Measurements from ENCODE around the gene ADAMTS1. TPM values are rescaled to one million over a fixed set of nuclear protein-coding genes. Genes with fewer than 3 reads are reported as not detected.
A peak's percentile ranks its signal among the peaks of the same experiment; 100 is the strongest.

Gene ADAMTS1
- total RNA-seq, 1 donor from 2014 or later = 141 TPM

GRCh38 chr21:26852423-26852822, 7.2 kb upstream of the ADAMTS1 start:
- Histone ChIP-seq H3K79me2 (ENCODE audit: insufficient read depth, low read length) (no peaks in the 10 kb centered on the region), H3K4me2 (ENCODE audit: low read length) (no peak overlapping the region), H3K9ac (ENCODE audit: low read length) (no peak overlapping the region), H4K20me1 (ENCODE audit: insufficient read depth, low read length) (no peaks in the 10 kb centered on the region), H3K36me3 (ENCODE audit: insufficient read depth, low read length) (no peaks in the 10 kb centered on the region), H3K9me3 (ENCODE audit: insufficient read depth, low read depth, low read length) (no peaks in the 10 kb centered on the region), H3K4me1 (ENCODE audit: insufficient read depth, low read length) (no peaks in the 10 kb centered on the region), H3K4me3 (ENCODE audit: insufficient read depth, low read depth, low read length) (no peak overlapping the region), H3K27ac (ENCODE audit: low read depth, low read length) (no peak overlapping the region), H3K27me3 (ENCODE audit: insufficient read depth, low read length) (peaks cover 2% of the 10 kb centered on the region), H2AFZ (ENCODE audit: low read depth, low read length) (no peak overlapping the region)
- Mint-ChIP-seq H3K9me3 (ENCODE audit: unreplicated experiment) (no peaks in the 10 kb centered on the region), H3K27ac (ENCODE audit: unreplicated experiment) (no peak overlapping the region), H3K4me1 (ENCODE audit: low read depth, unreplicated experiment) (peaks cover 4% of the 10 kb centered on the region), H3K36me3 (ENCODE audit: low read depth, unreplicated experiment) (no peaks in the 10 kb centered on the region), H3K27me3 (ENCODE audit: low read depth, unreplicated experiment) (no peaks in the 10 kb centered on the region), H3K4me3 (ENCODE audit: unreplicated experiment) (no peak overlapping the region)
- FAIRE-seq (no peak), DNase-seq (ENCODE audit: low read depth) (no peak)
- TF ChIP-seq CTCF (IDR thresholded peaks at IDR 0.05; ENCODE audit: insufficient read depth, low read depth, low read length) = no peak
- no peak for TF ChIP-seq EZH2 (IDR thresholded peaks at IDR 0.05; ENCODE audit: insufficient read depth, low read length)

- H3K4me1 Mint-ChIP-seq (ENCODE audit: low read depth, unreplicated experiment) = peaks cover 6% of the 10 kb centered on the region
- TF ChIP-seq EZH2 (IDR thresholded peaks at IDR 0.05; ENCODE audit: insufficient read depth, low read length) = no peak
- TF ChIP-seq CTCF (IDR thresholded peaks at IDR 0.05; ENCODE audit: insufficient read depth, low read depth, low read length) = no peak
- H4K20me1 ChIP-seq (ENCODE audit: insufficient read depth, low read length) = no peaks in the 10 kb centered on the region
- H3K4me3 ChIP-seq (ENCODE audit: insufficient read depth, low read depth, low read length) = no peak overlapping the region
- H3K27me3 Mint-ChIP-seq (ENCODE audit: low read depth, unreplicated experiment) = no peaks in the 10 kb centered on the region
- no peaks in the 10 kb centered on the region for H3K9me3 ChIP-seq (ENCODE audit: insufficient read depth, low read depth, low read length)
- H3K27ac ChIP-seq (ENCODE audit: low read depth, low read length) = no peak overlapping the region
- H3K4me3 Mint-ChIP-seq (ENCODE audit: unreplicated experiment) = no peak overlapping the region
- peaks cover 6% of the 10 kb centered on the region for H3K27me3 ChIP-seq (ENCODE audit: insufficient read depth, low read length)
- no peaks in the 10 kb centered on the region for H3K36me3 Mint-ChIP-seq (ENCODE audit: low read depth, unreplicated experiment)
- H3K4me1 ChIP-seq (ENCODE audit: insufficient read depth, low read length) = no peaks in the 10 kb centered on the region
- no peaks in the 10 kb centered on the region for H3K36me3 ChIP-seq (ENCODE audit: insufficient read depth, low read length)
- H3K4me2 ChIP-seq (ENCODE audit: low read length) = no peak overlapping the region
- H3K9ac ChIP-seq (ENCODE audit: low read length) = no peak overlapping the region
- no peaks in the 10 kb centered on the region for H3K79me2 ChIP-seq (ENCODE audit: insufficient read depth, low read length)
- FAIRE-seq (no peak), DNase-seq (ENCODE audit: low read depth) (no peak)
- H3K9me3 Mint-ChIP-seq (ENCODE audit: unreplicated experiment) = no peaks in the 10 kb centered on the region
- no peak overlapping the region for H2AFZ ChIP-seq (ENCODE audit: low read depth, low read length)
- no peak overlapping the region for H3K27ac Mint-ChIP-seq (ENCODE audit: unreplicated experiment)
Measured at GRCh38 chr21:26851109-26851944, 6.1 kb upstream of the ADAMTS1 start.

- no peak overlapping the region for H3K9ac ChIP-seq (ENCODE audit: low read length)
- H3K4me1 ChIP-seq (ENCODE audit: insufficient read depth, low read length) = peaks cover 5% of the 10 kb centered on the region
- H3K27me3 ChIP-seq (ENCODE audit: insufficient read depth, low read length) = peaks cover 6% of the 10 kb centered on the region
- H3K9me3 ChIP-seq (ENCODE audit: insufficient read depth, low read depth, low read length) = no peaks in the 10 kb centered on the region
- Mint-ChIP-seq H3K27me3 (ENCODE audit: low read depth, unreplicated experiment) (no peaks in the 10 kb centered on the region), H3K36me3 (ENCODE audit: low read depth, unreplicated experiment) (no peaks in the 10 kb centered on the region), H3K4me3 (ENCODE audit: unreplicated experiment) (no peak overlapping the region), H3K27ac (ENCODE audit: unreplicated experiment) (no peak overlapping the region), H3K9me3 (ENCODE audit: unreplicated experiment) (no peaks in the 10 kb centered on the region), H3K4me1 (ENCODE audit: low read depth, unreplicated experiment) (peaks cover 6% of the 10 kb centered on the region)
- H2AFZ ChIP-seq (ENCODE audit: low read depth, low read length) = no peak overlapping the region
- no peaks in the 10 kb centered on the region for H4K20me1 ChIP-seq (ENCODE audit: insufficient read depth, low read length)
- DNase-seq (ENCODE audit: low read depth) (peak; percentile 7), FAIRE-seq (peak; percentile 41)
- H3K36me3 ChIP-seq (ENCODE audit: insufficient read depth, low read length) = no peaks in the 10 kb centered on the region
- no peak overlapping the region for H3K4me2 ChIP-seq (ENCODE audit: low read length)
- no peaks in the 10 kb centered on the region for H3K79me2 ChIP-seq (ENCODE audit: insufficient read depth, low read length)
- TF ChIP-seq EZH2 (IDR thresholded peaks at IDR 0.05; ENCODE audit: insufficient read depth, low read length) (no peak), CTCF (IDR thresholded peaks at IDR 0.05; ENCODE audit: insufficient read depth, low read depth, low read length) (peak; percentile 36)
- H3K4me3 ChIP-seq (ENCODE audit: insufficient read depth, low read depth, low read length) = no peak overlapping the region
- H3K27ac ChIP-seq (ENCODE audit: low read depth, low read length) = no peak overlapping the region
Measured at GRCh38 chr21:26850116-26850643, 5.0 kb upstream of the ADAMTS1 start.

Data from astrocyte (in vitro differentiated cells and primary cell).